ENCODE results near the gene FBXL16.

FBXL16 gene

DNA sequence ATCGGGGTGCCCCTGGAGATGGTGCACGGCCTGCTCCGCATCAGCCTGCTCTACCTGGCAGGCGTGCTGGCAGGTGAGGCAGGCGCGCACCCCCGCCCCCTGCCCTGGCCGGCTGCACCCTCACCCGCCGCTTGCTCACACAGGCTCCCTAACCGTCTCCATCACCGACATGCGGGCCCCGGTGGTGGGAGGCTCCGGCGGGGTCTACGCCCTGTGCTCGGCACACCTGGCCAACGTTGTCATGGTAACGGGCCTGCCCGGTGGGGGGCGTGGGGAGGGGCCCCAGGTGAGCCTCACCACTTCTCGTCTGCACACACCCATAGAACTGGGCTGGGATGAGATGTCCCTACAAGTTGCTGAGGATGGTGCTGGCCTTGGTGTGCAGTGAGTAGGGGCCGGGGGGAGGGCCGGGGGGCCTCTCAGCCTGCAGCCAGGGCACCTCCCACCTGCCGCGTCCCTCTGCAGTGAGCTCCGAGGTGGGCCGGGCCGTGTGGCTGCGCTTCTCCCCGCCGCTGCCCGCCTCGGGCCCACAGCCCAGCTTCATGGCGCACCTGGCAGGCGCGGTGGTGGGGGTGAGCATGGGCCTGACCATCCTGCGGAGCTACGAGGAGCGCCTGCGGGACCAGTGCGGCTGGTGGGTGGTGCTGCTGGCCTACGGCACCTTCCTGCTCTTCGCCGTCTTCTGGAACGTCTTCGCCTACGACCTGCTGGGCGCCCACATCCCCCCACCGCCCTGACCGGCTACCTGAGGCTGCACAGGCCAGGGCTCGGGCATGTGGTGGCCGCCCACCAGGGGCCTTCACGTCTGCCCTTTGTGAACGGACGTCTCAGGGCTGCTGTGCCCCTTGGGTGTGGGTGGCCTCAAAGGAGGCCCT is 28.0 kb downstream of the FBXL16 start:
- Histone ChIP-seq H3K9me3 (ENCODE audit: control insufficient read depth in 5 of 5, low read length in 5 of 5) (no peaks in the 10 kb centered on the region), H3K4me3 (ENCODE audit: low read depth in 1 of 5, low read length in 5 of 5) (no peak overlapping the region), H3K27me3 (ENCODE audit: control insufficient read depth in 5 of 5, insufficient read depth in 4 of 5, low read length in 5 of 5) (peaks cover 0 to 4% (median 0%) of the 10 kb centered on the region in 5 donors), H3K9ac (ENCODE audit: low read length in 5 of 5) (no peak overlapping the region), H3K27ac (ENCODE audit: low read depth, low read length) (no peak overlapping the region), H3K4me1 (ENCODE audit: control insufficient read depth in 5 of 5, insufficient read depth in 5 of 5, low read length in 5 of 5) (peaks cover 4 to 49% (median 43%) of the 10 kb centered on the region in 5 donors), H3K36me3 (ENCODE audit: control insufficient read depth in 5 of 5, insufficient read depth in 5 of 5, low read length in 5 of 5) (peaks cover 0 to 28% (median 24%) of the 10 kb centered on the region in 5 donors)

GRCh38 chr16:676913-677312 is 28.7 kb downstream of the FBXL16 start:
- peaks cover 4 to 43% (median 36%) of the 10 kb centered on the region in 5 donors for H3K4me1 ChIP-seq (ENCODE audit: control insufficient read depth in 5 of 5, insufficient read depth in 5 of 5, low read length in 5 of 5)
- no peak overlapping the region for H3K9ac ChIP-seq (ENCODE audit: low read length in 5 of 5)
- H3K27ac ChIP-seq (ENCODE audit: low read depth, low read length): no peak overlapping the region
- no peak overlapping the region for H3K4me3 ChIP-seq (ENCODE audit: low read depth in 1 of 5, low read length in 5 of 5)
- H3K36me3 ChIP-seq (ENCODE audit: control insufficient read depth in 5 of 5, insufficient read depth in 5 of 5, low read length in 5 of 5): peaks cover 0 to 28% (median 24%) of the 10 kb centered on the region in 5 donors
- peaks cover 0 to 4% (median 0%) of the 10 kb centered on the region in 5 donors for H3K27me3 ChIP-seq (ENCODE audit: control insufficient read depth in 5 of 5, insufficient read depth in 4 of 5, low read length in 5 of 5)
- no peaks in the 10 kb centered on the region for H3K9me3 ChIP-seq (ENCODE audit: control insufficient read depth in 5 of 5, low read length in 5 of 5)

- no peak overlapping the region for H3K4me3 ChIP-seq (ENCODE audit: low read depth in 1 of 5, low read length in 5 of 5)
- H3K36me3 ChIP-seq (ENCODE audit: control insufficient read depth in 5 of 5, insufficient read depth in 5 of 5, low read length in 5 of 5): peaks cover 0 to 28% (median 24%) of the 10 kb centered on the region in 5 donors
- H3K9ac ChIP-seq (ENCODE audit: low read length in 5 of 5): no peak overlapping the region
- H3K27ac ChIP-seq (ENCODE audit: low read depth, low read length): no peak overlapping the region
- H3K27me3 ChIP-seq (ENCODE audit: control insufficient read depth in 5 of 5, insufficient read depth in 4 of 5, low read length in 5 of 5): peaks cover 0 to 4% (median 0%) of the 10 kb centered on the region in 5 donors
- H3K9me3 ChIP-seq (ENCODE audit: control insufficient read depth in 5 of 5, low read length in 5 of 5): no peaks in the 10 kb centered on the region
- peaks cover 2 to 39% (median 33%) of the 10 kb centered on the region in 5 donors for H3K4me1 ChIP-seq (ENCODE audit: control insufficient read depth in 5 of 5, insufficient read depth in 5 of 5, low read length in 5 of 5)
These were observed 29.1 kb downstream of the FBXL16 start for GRCh38 chr16:676565-676902.

DNA sequence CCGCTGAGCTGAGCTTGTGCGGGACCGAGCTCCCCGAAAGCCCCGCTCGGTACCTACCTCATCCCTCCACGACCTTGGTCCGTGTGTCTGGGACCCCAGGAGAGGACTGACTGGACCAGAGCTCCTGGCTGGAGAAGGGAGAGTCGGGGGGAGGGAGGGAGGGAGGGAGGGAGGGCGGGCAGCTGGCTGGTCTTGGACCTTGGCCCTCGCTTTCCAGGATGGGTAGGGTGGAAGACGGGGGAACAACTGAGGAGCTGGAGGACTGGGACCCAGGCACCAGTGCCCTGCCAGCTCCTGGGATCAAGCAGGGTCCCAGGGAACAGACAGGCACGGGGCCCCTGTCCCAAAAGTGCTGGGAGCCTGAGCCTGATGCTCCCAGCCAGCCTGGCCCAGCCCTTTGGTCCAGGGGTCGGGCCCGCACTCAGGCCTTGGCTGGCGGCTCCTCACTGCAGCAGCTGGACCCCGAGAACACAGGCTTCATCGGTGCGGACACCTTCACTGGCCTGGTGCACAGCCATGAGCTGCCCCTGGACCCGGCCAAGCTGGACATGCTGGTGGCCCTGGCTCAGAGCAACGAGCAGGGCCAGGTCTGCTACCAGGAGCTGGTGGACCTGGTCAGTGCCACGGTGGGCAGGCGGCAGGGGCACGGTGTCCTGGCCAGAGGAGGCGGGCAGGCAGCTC is 29.6 kb downstream of the FBXL16 start:
- Histone ChIP-seq H3K4me3 (ENCODE audit: low read depth in 1 of 5, low read length in 5 of 5) (peak overlapping the region in 1 of 5 donors; percentile 58), H3K9me3 (ENCODE audit: control insufficient read depth in 5 of 5, low read length in 5 of 5) (no peaks in the 10 kb centered on the region), H3K9ac (ENCODE audit: low read length in 5 of 5) (no peak overlapping the region), H3K4me1 (ENCODE audit: control insufficient read depth in 5 of 5, insufficient read depth in 5 of 5, low read length in 5 of 5) (peaks cover 0 to 34% (median 27%) of the 10 kb centered on the region in 5 donors), H3K27me3 (ENCODE audit: control insufficient read depth in 5 of 5, insufficient read depth in 4 of 5, low read length in 5 of 5) (peaks cover 0 to 4% (median 0%) of the 10 kb centered on the region in 5 donors), H3K27ac (ENCODE audit: low read depth, low read length) (no peak overlapping the region), H3K36me3 (ENCODE audit: control insufficient read depth in 5 of 5, insufficient read depth in 5 of 5, low read length in 5 of 5) (peaks cover 0 to 32% (median 29%) of the 10 kb centered on the region in 5 donors)

GRCh38 chr16:674968-675883 is 30.4 kb downstream of the FBXL16 start, which contains the start of gene RHBDL1:
Gene RHBDL1 (plus strand): TSS chr16:675671. CDS start chr16:675791, 120 bp downstream.
- Histone ChIP-seq H3K4me1 (ENCODE audit: control insufficient read depth in 5 of 5, insufficient read depth in 5 of 5, low read length in 5 of 5) (peaks cover 0 to 29% (median 23%) of the 10 kb centered on the region in 5 donors), H3K27ac (ENCODE audit: low read depth, low read length) (no peak within 1 kb of the TSS), H3K9ac (ENCODE audit: low read length in 5 of 5) (no peak within 1 kb of the TSS), H3K36me3 (ENCODE audit: control insufficient read depth in 5 of 5, insufficient read depth in 5 of 5, low read length in 5 of 5) (peaks cover 0 to 40% (median 37%) of the 10 kb centered on the region in 5 donors), H3K4me3 (ENCODE audit: low read depth in 1 of 5, low read length in 5 of 5) (peak within 1 kb of the TSS in 4 of 5 donors; percentile 21 to 58 (median 36)), H3K27me3 (ENCODE audit: control insufficient read depth in 5 of 5, insufficient read depth in 4 of 5, low read length in 5 of 5) (peaks cover 0 to 4% (median 0%) of the 10 kb centered on the region in 5 donors), H3K9me3 (ENCODE audit: control insufficient read depth in 5 of 5, low read length in 5 of 5) (no peaks in the 10 kb centered on the region)

DNA sequence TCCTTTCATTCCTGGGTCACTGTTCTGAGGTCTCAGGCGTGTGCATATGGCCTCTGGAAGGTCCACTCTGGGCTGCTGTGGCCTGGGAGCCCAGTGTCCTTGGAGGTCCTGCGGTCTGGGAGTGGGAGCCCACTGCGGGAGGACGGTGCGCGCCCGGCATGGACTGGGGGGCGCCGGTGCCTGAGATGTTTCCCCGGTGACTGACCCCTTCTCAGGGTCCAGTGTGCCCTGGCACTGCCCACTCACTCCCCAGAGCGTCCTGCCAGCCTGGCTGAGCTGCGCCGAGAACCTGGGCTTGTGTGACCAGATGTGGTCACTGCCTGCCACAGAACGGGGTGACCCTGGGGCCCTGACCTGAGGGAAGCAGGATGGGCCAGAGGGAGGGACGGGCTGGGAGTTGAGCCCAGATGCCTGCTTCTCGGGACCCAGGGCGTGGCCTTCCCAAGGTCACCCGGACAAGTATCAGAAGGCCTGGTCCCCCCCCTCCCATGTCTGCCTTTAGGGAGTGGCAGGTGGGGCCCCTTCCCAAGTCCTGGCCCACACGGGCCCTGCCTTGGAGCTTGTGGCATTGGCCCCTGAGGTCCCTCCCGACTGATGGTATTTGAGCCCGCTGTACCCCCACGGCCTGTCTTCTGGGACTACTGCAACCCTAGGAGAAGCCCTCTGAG is 31.3 kb downstream of the FBXL16 start:
- Histone ChIP-seq H3K27me3 (ENCODE audit: control insufficient read depth in 5 of 5, insufficient read depth in 4 of 5, low read length in 5 of 5) (peaks cover 0 to 4% (median 0%) of the 10 kb centered on the region in 5 donors), H3K9ac (ENCODE audit: low read length in 5 of 5) (no peak overlapping the region), H3K9me3 (ENCODE audit: control insufficient read depth in 5 of 5, low read length in 5 of 5) (no peaks in the 10 kb centered on the region), H3K27ac (ENCODE audit: low read depth, low read length) (no peak overlapping the region), H3K4me1 (ENCODE audit: control insufficient read depth in 5 of 5, insufficient read depth in 5 of 5, low read length in 5 of 5) (peaks cover 0 to 25% (median 24%) of the 10 kb centered on the region in 5 donors), H3K4me3 (ENCODE audit: low read depth in 1 of 5, low read length in 5 of 5) (no peak overlapping the region), H3K36me3 (ENCODE audit: control insufficient read depth in 5 of 5, insufficient read depth in 5 of 5, low read length in 5 of 5) (peaks cover 0 to 49% (median 45%) of the 10 kb centered on the region in 5 donors)

- no peaks in the 10 kb centered on the region for H3K9me3 ChIP-seq (ENCODE audit: control insufficient read depth in 5 of 5, low read length in 5 of 5)
- H3K27me3 ChIP-seq (ENCODE audit: control insufficient read depth in 5 of 5, insufficient read depth in 4 of 5, low read length in 5 of 5): peaks cover 0 to 4% (median 0%) of the 10 kb centered on the region in 5 donors
- no peak overlapping the region for H3K4me3 ChIP-seq (ENCODE audit: low read depth in 1 of 5, low read length in 5 of 5)
- H3K36me3 ChIP-seq (ENCODE audit: control insufficient read depth in 5 of 5, insufficient read depth in 5 of 5, low read length in 5 of 5): peaks cover 0 to 52% (median 47%) of the 10 kb centered on the region in 5 donors
- H3K27ac ChIP-seq (ENCODE audit: low read depth, low read length): no peak overlapping the region
- peaks cover 0 to 29% (median 26%) of the 10 kb centered on the region in 5 donors for H3K4me1 ChIP-seq (ENCODE audit: control insufficient read depth in 5 of 5, insufficient read depth in 5 of 5, low read length in 5 of 5)
- H3K9ac ChIP-seq (ENCODE audit: low read length in 5 of 5): no peak overlapping the region
These were observed 32.1 kb downstream of the FBXL16 start for GRCh38 chr16:673399-673991.

- Histone ChIP-seq H3K4me1 (ENCODE audit: control insufficient read depth in 5 of 5, insufficient read depth in 5 of 5, low read length in 5 of 5) (peaks cover 0 to 33% (median 31%) of the 10 kb centered on the region in 5 donors), H3K27ac (ENCODE audit: low read depth, low read length) (no peak overlapping the region), H3K9me3 (ENCODE audit: control insufficient read depth in 5 of 5, low read length in 5 of 5) (no peaks in the 10 kb centered on the region), H3K9ac (ENCODE audit: low read length in 5 of 5) (no peak overlapping the region), H3K27me3 (ENCODE audit: control insufficient read depth in 5 of 5, insufficient read depth in 4 of 5, low read length in 5 of 5) (peaks cover 0 to 4% (median 0%) of the 10 kb centered on the region in 5 donors), H3K4me3 (ENCODE audit: low read depth in 1 of 5, low read length in 5 of 5) (no peak overlapping the region), H3K36me3 (ENCODE audit: control insufficient read depth in 5 of 5, insufficient read depth in 5 of 5, low read length in 5 of 5) (peaks cover 0 to 52% (median 47%) of the 10 kb centered on the region in 5 donors)
These were observed 32.8 kb downstream of the FBXL16 start for GRCh38 chr16:672851-673250.

Measured in subcutaneous abdominal adipose tissue (tissue), 5 donors.